Heart right ventricle (tissue), 16 donors: Measurements from ENCODE around the gene MRGPRX1. TPM values are rescaled to one million over a fixed set of nuclear protein-coding genes. Genes with fewer than 3 reads are reported as not detected.

ENCODE experiments used
- ATAC-seq, 8 donors: fragments of 200-7000 bp; cut with Tn5 transposase; one replicate each; pipeline ENCODE4 v1.9.1; 2020; ENCODE audit warnings: mild to moderate bottlenecking in 8 of 8, moderate library complexity in 8 of 8, moderate number of reproducible peaks in 1 of 8
- DNase-seq, 2 donors: peaks; one replicate each; pipeline ENCODE4 v3.0.0-alpha.2; 2020
- H3K27ac ChIP-seq, 10 donors: fragments of 200-600 bp; sonication (generic) in 2 of 10; one replicate each; pipeline versions ENCODE4 v1.5.0 to v1.8.0; 2020 to 2022; ENCODE audit warnings: mild to moderate bottlenecking in 3 of 10
- H3K27me3 ChIP-seq, 7 donors: fragments of 200-600 bp; one replicate each; pipeline ENCODE4 v1.8.0; 2021 to 2022; ENCODE audit warnings: mild to moderate bottlenecking in 2 of 7
- H3K36me3 ChIP-seq, 9 donors: fragments of 200-600 bp; sonication (generic) in 1 of 9; one replicate each; pipeline versions ENCODE4 v1.5.0 to v1.8.0; 2020 to 2022; ENCODE audit warnings: mild to moderate bottlenecking in 2 of 9
- H3K4me1 ChIP-seq, 9 donors: fragments of 200-600 bp; sonication (generic) in 1 of 9; one replicate each; pipeline versions ENCODE4 v1.5.0 to v1.8.0; 2020 to 2022; ENCODE audit warnings: mild to moderate bottlenecking in 4 of 9
- H3K4me3 ChIP-seq, 10 donors: fragments of 200-600 bp; sonication (generic) in 2 of 10; one replicate each; pipeline versions ENCODE4 v1.5.0 to v1.8.0; 2020 to 2022; ENCODE audit warnings: mild to moderate bottlenecking in 7 of 10, moderate library complexity in 2 of 10
- H3K9me3 ChIP-seq, 11 donors: fragments of 200-600 bp in 10 of 11; sonication (generic) in 2 of 11; one replicate each; pipeline versions ENCODE4 v1.5.0 to v1.8.0; 2013 to 2022; ENCODE audit warnings: mild to moderate bottlenecking in 2 of 11, control low read depth in 1 of 11, moderate library complexity in 1 of 11
- CTCF ChIP-seq, 9 donors: fragments of 200-600 bp; sonication (generic) in 2 of 9; IDR thresholded peaks; one replicate each; pipeline versions ENCODE4 v1.5.0 to v1.8.0; 2021 to 2022; ENCODE audit warnings: antibody characterized with exemption in 9 of 9, mild to moderate bottlenecking in 5 of 9, moderate library complexity in 1 of 9
- WGBS, 2 donors: extraction: QIAGEN DNeasy Blood & Tissue Kit; methylation state at CpG; one replicate each; pipeline ENCODE4 v1.1.7; 2013; ENCODE audit warnings: inconsistent platforms in 1 of 2; 5-methylcytosine and 5-hydroxymethylcytosine counted together
- intact Hi-C, 10 donors: fragments of 100-400 bp; cut with DNase I; formaldehyde crosslinking; loops; one replicate each; pipeline versions ENCODE4 v1.11.1 to v1.14.2; 2022
- long read RNA-seq, 3 donors: library from polyadenylated mRNA; unstranded; transcript quantifications; one replicate each; pipeline ENCODE4 v2.0.0, GENCODE V29; 2020 to 2021
- polyA plus RNA-seq, 2 donors: library from polyadenylated mRNA; stranded (reverse); fragments of 200-250 nt; gene quantifications; one replicate each; pipeline ENCODE4 v1.2.3, GENCODE V29; 2013
- total RNA-seq, 10 donors: library from RNA; stranded (reverse); fragmentation: NEBNext Ultra II Directional in 3 of 10; extraction: Animal tissue kit (Norgen Biotek cat#: 25700) in 3 of 10; gene quantifications; one replicate each; pipeline versions ENCODE4 v1.2.1 to v1.2.4, GENCODE V29; 2021 to 2023
- donor health status: Arrhythmogenic right ventricular cardiomyopathy.
- donor health status: ischemic (EF 13 %, LVEDD 7.1; RV severe dilation, severe dysfunction).
- donor health status: healthy with polysubstance abuse.
- donor health status: DM: no; HTN: yes; CAD: no.
- donor health status: DM: no; HTN: no; CAD: no.
- donor health status: ischemic (EF 25% LVEDD 6.9; RV normal size, moderate dysfunction).
- donor health status: ischemic (EF 25% LVEDD 5.7; RV mildly dilated, moderate dysfunction).
- donor health status: healthy.
- donor health status: DM: yes; HTN: yes; CAD: no.
- donor health status: Ischemic cardiomyopathy.
- donor health status: ischemic (EF 35%, LVEDD 5.7; RV mildly dilated, moderate dysfunction).
- donor health status: nonischemic (EF 11% LVEDD 7.7; RV severe dilation, severe dysfunction).
- donor health status: DM: yes; HTN: yes; CAD: no.
- donor health status: PGD.
- donor health status: ischemic (EF 29% LVEDD 5.4; RV normal size, mild dysfunction).
- donor health status: nonischemic (EF 23%, LVEDD 6.1; RV moderate dilation, normal function).

Gene MRGPRX1
- total RNA-seq (not detected), polyA plus RNA-seq (not detected)
- long read RNA-seq, donor 1, result 0 reads
- long read RNA-seq, donor 2, result 0 reads
- long read RNA-seq, donor 3, result 0 reads

GRCh38 chr11:18939314-18939713, at the start of gene MRGPRX1:
Gene MRGPRX1, minus strand, starts transcription at chr11:18939414. Its CDS starts 4,630 bp downstream, at chr11:18934784.
- intact Hi-C loops, result no loop called here
- ATAC-seq (no peak), DNase-seq (no peak)
- 74 to 75% methylated on average over 2 of the region's 2 CpGs for WGBS, 2 donors
- TF ChIP-seq CTCF (IDR thresholded peaks at IDR 0.05), result no peak
- no peaks in the 10 kb centered on the region for H3K9me3 ChIP-seq
- no peak within 1 kb of the TSS for H3K4me3 ChIP-seq
- H3K27ac ChIP-seq, result no peak within 1 kb of the TSS
- H3K36me3 ChIP-seq, result no peaks in the 10 kb centered on the region
- no peaks in the 10 kb centered on the region for H3K4me1 ChIP-seq
- H3K27me3 ChIP-seq, result peaks cover 0 to 46% (median 12%) of the 10 kb centered on the region in 7 donors

GRCh38 chr11:18987454-18988231, 48.4 kb upstream of the MRGPRX1 start:
- intact Hi-C loops, result no loop called here
- WGBS, 2 donors, result 84 to 88% methylated on average over 9 of the region's 9 CpGs

GRCh38 chr11:18986744-18987143, 47.5 kb upstream of the MRGPRX1 start:
- ATAC-seq, result no peak
- H3K9me3 ChIP-seq, result peaks cover 0 to 15% (median 0%) of the 10 kb centered on the region in 11 donors
- 18 to 26% methylated on average over 3 of the region's 3 CpGs for WGBS, 2 donors

More at GRCh38 chr11:18987454-18988231, 48.4 kb upstream of the MRGPRX1 start:
- Histone ChIP-seq H3K27ac (no peak overlapping the region), H3K36me3 (no peaks in the 10 kb centered on the region), H3K4me1 (no peaks in the 10 kb centered on the region), H3K4me3 (no peak overlapping the region), H3K27me3 (no peaks in the 10 kb centered on the region), H3K9me3 (peaks cover 0 to 22% (median 0%) of the 10 kb centered on the region in 11 donors)
- no peak for DNase-seq
- TF ChIP-seq CTCF (IDR thresholded peaks at IDR 0.05), result no peak
- ATAC-seq, result no peak

GRCh38 chr11:18981897-18982296, 42.7 kb upstream of the MRGPRX1 start:
- no peak for ATAC-seq
- 47 to 56% methylated on average over 4 of the region's 4 CpGs for WGBS, 2 donors
- intact Hi-C loops, result no loop called here

More at GRCh38 chr11:18986744-18987143, 47.5 kb upstream of the MRGPRX1 start:
- H3K4me1 ChIP-seq, result no peaks in the 10 kb centered on the region
- no peak overlapping the region for H3K4me3 ChIP-seq
- H3K27ac ChIP-seq, result no peak overlapping the region
- TF ChIP-seq CTCF (IDR thresholded peaks at IDR 0.05), result no peak
- no peak for DNase-seq
- H3K36me3 ChIP-seq, result no peaks in the 10 kb centered on the region
- intact Hi-C loops, result no loop called here
- H3K27me3 ChIP-seq, result no peaks in the 10 kb centered on the region

More at GRCh38 chr11:18981897-18982296, 42.7 kb upstream of the MRGPRX1 start:
- no peak for DNase-seq
- Histone ChIP-seq H3K27ac (no peak overlapping the region), H3K9me3 (peaks cover 0 to 22% (median 0%) of the 10 kb centered on the region in 11 donors), H3K4me1 (no peaks in the 10 kb centered on the region), H3K4me3 (no peak overlapping the region), H3K27me3 (no peaks in the 10 kb centered on the region), H3K36me3 (no peaks in the 10 kb centered on the region)
- no peak for TF ChIP-seq CTCF (IDR thresholded peaks at IDR 0.05)
